D341Med (cell line): ENCODE data around the gene RNF13.

Experiments used
- DNase-seq: peaks from one replicate; pipeline ENCODE4 v3.0.0; 2012; ENCODE audit warnings: low spot score

The RNF13 gene, protein sequence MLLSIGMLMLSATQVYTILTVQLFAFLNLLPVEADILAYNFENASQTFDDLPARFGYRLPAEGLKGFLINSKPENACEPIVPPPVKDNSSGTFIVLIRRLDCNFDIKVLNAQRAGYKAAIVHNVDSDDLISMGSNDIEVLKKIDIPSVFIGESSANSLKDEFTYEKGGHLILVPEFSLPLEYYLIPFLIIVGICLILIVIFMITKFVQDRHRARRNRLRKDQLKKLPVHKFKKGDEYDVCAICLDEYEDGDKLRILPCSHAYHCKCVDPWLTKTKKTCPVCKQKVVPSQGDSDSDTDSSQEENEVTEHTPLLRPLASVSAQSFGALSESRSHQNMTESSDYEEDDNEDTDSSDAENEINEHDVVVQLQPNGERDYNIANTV

DNA sequence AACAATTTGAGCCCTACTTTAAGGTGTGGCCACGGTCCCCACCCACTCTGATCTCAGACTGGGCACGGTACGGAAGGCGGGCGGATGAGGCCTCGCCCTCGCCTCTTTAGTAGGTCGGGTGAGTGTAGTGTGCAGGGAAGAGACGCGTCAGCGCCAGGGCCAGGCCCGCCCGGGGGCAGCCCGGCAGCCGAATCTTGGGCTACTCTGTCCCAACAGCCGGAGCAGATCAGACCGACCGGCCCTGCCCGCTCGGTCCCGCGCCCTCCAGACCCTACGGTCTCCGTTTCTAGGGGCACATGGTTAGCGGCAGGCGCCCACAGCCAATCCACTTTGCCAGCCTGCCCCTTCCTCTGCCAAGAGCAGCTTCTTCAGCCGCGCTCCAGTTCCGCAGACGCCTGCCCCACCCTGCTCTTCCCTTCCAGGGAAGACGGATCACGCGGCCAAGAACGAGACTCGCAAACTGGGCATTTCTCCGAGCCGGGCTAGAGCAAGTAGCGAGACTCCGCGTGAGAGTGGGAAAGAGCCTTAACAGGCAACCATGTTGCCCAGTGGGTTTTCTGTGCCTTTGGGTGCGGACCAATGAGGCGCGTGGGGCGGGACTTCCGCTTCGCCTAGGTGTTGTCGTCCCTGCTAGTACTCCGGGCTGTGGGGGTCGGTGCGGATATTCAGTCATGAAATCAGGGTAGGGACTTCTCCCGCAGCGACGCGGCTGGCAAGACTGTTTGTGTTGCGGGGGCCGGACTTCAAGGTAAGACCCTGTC, at the start of gene RNF13:
Gene RNF13 (plus strand): TSS at position 610 of the 761 bp plus-strand sequence. CDS start 32,812 bp downstream, outside the sequence.
- DNase-seq, result peak; percentile 91

DNA sequence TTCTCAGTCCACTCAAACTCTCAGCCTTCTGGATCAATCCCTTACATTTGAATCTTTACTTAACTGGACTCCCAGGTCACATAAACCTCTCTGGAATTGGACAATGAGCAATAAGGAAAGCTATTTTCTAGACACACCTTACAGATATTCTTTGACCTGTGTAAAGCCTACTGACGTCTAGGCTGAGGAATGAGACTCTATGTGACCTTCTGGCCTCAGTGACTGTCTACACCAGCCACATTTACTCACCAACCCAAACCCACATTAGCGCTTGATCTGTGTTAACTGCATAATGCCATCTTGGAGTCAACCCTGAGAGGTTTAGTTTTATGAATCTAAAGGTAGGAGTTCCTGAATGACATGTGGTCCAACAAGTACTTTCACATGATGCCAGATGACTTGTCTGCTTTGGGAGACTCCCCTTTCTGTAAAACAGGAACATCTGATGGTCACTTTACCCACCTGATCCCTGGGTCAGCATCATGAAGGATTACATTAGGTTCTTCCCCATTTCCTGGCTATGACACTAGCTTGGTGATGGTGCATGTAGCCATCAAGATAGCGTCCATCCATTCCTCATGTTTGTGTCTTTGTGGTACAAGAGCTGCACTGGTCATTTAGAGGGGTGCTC, 49.3 kb upstream of the RNF13 start:
- no peak for DNase-seq

DNA sequence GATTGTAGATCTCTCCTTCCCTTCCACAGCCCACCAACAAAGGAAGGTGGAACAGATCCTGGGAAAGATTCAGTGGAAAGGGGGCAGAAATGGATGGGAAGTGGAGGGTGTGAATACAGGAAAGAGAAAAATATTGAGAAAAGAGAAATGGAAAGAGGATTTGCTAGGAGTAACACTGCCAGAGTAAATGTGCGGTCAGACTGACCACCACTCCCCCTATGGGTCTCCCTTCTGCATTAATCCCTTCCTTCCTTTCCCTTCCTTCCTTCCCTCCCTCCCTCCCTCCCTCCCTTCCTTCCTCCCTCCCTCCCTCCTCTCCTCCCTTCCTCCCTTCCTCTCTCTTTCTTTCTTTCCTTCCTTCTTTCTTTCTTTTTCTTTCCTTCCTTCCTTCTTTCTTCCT, 48.7 kb upstream of the RNF13 start:
- no peak for DNase-seq

DNA sequence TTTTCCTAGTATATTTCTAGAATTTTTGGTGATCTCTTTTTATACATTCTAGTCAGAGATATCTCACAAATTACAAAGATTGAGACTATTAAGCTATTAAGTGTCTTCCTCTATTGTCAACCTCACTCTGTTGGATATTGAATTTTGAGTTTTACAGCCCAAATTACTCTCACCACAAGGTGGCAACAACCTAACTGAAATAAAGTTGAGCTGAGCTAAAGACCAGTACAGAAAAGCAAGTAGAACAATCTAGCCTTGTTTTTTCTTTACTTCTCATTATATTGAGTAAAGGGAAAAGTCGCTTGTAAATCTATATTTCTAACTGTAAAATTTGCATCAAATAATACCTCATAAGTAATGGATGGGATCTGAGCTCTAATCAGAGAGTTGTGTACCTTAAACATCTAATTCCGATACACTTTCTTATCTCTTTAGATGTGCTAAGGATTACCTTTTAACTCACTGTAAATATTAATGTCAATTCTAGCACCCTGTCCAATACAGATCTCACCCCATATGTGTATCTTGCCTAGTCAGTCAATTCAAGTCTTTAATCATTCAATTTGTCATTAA, 47.2 kb upstream of the RNF13 start:
- no peak for DNase-seq

DNA sequence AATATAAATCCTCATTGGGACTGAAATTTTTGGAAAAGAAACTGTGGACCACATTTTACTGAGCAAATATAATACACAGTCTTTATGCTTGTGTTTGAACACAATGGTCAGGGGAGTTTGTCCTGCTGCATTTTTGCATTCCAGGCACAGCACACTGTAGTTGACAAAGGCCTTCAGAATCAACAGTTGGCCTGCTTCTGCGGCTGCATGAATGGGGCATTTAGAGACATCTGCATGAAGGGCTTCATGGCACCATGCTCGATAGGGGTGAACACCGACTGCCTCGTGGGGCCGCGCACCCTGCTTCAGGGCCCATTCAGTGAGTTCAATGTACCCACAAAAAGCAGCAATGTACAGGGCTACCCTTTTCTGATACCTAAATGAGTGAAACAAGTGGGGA, 45.3 kb upstream of the RNF13 start:
- no peak for DNase-seq

DNA sequence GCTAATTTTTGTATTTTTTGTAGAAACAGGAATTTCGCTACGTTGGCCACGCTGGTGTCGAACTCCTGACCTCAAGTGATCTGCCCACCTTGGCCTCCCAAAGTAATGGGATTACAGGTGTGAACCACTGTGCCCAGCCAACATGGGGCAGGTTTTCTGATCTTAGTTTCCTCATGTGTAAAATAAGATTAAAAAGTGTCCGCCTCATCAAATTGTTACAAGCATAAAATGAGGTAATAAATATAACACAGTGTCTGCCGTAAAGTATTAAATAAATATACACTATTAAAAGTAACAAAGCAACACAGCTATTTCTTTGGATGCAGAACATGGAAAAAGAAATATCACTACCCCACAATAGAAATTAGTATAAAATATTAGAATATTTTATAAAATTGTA, 44.3 kb upstream of the RNF13 start:
- DNase-seq, result no peak

DNA sequence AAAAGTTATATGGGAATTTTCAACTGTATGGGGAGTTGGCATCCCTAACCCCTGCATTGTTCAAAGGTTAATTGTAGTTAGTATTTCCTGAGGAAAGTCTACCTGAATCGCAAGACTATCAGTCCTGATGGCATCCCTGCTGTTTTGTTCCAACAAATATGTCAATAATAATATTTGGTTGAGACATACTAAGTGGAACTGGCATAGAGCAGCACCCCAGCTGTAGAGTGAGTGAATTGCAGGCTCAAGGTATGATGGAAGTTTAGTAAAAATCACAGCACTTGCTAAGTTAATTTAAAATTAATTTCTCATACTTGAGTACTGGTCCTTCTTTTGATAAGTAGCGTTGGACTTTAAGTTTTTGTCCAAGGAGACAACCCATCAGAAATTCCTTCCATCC, 42.8 kb upstream of the RNF13 start:
- DNase-seq, result no peak

DNA sequence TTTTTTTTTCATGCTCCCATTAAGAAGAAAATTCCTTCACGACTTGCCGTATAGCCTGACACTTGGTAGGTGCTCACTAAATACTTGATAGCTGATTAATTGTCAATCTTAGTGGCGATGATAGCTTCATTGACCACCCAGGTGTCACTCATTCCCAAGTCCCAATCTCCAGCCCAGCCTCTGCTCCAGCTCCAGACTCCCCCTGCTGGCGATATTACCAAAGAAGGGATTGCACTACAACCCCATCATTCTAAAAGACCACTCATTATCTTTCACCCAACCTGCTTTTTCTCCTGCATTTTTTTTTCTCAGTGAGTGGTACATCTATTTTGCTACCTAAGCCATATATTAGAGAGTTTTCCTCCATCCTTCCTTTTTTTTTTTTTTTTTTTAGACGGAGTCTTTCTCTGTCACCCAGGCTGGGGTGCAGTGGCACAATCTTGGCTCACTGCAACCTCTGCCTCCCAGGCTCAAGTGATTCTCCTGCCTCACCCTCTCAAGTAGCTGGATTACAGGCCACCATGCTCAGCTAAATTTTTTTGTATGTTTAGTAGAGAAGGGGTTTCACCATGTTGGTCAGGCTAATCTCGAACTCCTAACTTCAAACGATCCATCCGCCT, 41.3 kb upstream of the RNF13 start:
- DNase-seq, result peak; percentile 74

DNA sequence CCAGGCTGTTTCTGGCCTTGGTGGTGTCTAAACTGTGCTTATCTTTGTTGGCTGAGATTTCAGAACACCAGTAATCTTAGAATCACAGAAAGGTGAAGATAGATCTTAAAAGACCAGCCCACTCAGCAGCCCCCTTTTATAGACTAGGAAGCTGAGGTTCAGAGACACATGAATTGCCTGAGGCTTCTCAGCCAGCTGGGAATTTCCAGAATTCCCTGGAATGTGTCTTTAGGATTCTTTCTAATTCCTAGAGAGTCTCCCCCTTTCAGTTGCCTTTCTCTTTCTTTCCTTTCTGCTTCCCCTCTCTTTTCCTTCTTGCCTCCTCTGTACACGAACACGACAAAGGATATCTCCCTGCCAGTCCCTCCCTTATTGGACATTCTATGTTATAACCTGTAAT, 40.2 kb upstream of the RNF13 start:
- DNase-seq, result no peak

DNA sequence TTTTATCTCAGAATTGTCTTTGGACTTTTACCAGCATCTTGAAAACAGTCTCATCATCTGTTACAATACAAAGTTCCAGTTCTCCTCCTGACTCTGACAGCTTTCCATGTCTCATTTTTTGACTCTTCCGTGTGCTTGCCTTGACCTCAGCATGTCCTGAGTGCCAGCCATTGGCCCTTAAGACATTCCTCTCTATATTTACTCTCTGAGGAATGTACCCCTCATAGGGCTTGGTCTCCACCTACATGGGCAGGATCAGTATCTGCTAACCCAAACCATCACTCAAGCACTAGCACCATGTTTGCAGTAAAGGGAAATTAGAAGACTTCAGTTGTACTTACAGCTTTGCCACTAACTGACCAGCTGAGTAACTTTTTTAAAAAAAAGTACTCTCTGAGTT, 36.8 kb upstream of the RNF13 start:
- DNase-seq, result no peak

DNA sequence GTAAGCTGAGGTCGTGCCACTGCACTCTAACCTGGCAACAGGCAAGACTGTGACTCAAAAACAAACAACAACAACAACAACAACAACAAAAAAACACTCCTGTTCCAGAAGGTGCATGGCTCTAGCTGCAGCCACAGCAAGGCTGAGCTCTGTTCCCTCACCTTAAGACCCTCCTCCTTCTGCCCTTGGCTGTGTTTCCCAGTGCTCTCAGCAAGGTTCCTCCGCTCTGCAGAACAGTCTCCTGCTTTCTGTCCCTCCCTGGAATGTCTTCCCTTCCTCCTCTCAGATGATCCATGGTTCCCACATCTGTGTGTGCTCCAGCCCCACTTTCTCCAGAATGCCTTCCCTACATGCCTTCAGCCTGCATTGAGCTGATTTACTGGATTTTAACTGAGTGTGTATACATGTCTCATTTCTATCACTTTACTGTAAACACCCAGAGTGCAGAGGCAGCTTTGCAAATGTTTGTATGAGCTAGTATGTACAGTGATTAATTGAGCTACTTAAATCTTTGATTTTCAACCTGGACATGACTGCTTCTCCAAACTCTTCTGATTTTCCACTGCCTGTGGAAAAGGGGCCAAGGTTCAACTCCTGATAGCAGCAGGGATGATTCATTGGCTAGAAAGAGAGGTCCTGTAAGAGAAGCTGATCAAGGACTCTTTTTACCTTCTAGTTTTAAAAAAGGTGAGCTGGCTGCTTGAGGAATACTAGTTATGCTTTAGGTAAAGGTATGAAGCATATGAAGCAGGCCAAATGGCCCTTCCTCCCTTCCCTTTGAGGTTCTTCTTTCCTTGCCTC, 35.4 kb upstream of the RNF13 start:
- DNase-seq, result no peak

DNA sequence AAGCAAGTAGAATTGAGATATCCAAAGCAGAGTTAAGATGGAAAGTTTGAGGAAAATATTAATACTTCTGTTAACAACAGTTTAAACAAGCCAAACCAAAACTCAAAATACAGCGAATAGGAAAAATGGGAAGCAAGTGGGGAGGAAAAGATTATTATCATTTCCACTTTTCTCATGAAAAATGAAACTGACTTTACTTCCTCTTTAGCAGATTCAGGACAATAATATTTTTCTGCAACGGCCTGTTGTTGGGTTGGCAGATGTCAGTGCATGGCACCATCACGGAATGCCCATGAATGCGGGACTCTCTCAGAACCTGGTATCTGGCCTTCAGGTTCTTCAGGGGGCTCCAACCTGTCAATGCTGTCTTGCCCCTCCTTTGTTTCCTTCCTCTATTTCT, 31.8 kb upstream of the RNF13 start:
- DNase-seq, result no peak

DNA sequence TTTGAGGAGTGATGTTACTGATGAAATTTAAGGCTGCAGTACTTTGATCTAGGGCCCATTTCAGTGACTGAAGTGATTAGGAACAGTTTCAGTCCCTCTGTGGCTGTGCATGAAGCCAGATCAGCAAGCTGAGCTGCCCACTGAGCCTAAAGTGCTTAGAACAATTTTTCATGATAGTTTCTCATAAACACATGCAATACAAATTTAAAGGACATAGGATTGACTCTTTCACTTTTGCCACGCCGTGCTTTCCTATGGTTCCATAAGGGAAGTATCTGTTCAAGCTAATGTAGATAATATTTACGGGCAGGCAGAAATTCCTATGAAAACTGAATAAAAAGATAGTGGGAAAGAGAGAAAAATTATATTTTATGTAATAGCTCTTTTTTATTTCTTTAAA, 31.3 kb upstream of the RNF13 start:
- DNase-seq, result no peak

DNA sequence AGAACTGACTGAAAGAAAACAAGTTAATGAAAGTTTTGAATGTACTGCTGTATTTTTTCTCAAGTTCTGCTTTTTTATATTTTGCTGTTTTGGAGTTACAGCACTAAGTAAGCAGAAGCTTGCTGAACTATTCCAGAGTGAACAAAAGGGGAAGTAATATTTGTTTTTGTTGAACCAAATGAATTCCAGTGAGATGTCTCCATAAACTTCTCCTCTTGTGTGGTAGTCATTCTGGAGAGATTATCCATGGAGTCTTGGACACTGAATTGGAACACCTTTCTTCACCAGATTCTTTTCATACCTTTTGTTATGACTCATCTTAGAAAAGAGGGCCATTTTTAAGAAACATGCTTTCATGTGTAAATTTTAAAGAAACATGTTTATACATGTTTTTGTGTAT, 29.4 kb upstream of the RNF13 start:
- DNase-seq, result no peak

DNA sequence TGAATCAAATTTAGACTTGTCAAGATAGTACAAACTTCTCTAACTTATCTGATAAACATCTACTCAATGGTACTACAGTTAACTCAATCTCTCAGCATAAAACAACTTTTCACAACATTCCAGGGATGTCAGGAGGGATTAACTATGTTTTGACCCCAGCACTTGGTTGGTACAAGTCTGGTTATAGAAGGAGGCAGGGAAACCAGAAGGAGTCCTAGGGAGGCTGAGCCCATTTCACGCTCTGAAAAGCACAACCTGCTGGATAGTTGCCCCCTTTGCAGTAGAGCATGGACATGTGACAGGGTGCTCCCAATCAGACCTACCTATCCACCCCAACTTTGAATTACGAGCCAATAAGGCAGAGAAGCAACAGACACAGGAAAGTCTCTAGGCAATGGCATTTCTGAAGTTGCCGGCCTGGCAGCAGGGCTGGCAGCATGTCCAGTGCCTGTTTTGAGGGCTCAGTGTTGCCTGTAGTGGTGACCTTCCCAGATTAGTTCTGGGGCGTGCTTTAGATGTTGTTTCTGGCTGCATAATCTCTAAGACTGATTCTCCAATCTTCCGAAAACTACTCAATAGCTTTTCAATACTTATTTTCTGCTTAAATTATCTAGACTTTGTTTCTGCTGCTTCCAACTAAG, 28.8 kb upstream of the RNF13 start:
- DNase-seq, result no peak

DNA sequence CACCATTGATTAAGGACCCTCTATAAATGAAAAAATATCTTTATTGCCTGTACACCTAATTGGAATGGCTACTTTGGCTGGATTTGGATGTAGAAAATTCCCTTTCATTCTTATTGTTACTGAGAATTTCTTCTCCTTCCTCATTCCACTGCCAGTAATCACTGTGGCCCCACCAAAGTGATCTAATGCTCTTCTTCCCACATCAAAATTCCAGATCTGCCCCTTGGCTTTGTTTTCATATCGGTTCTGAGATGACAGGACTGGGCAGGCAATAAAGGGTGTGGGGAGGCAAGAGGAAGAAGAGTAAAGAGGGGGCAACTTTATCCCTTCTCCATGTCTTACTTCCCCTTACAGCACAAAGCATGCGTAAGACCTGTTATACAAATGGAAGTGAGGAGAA, 22.7 kb upstream of the RNF13 start:
- DNase-seq, result no peak

DNA sequence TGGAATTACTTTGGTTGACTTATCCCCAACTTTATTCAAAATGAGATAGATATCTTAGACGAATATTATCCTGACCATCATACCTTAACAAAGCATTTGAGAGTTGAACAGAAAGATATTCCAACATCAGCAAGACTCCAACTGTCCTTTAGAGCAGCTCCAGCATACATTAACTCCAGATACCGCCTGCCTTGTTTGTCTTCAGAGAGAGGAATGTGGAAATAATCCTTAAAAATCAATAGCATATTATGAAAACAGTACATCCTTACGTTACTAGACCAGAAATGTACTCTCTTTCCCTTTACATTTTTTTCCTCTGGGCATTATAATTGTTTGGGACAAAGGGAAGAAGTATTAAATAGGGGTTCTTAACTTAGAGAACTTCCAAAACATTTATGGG, 22.3 kb upstream of the RNF13 start:
- no peak for DNase-seq

DNA sequence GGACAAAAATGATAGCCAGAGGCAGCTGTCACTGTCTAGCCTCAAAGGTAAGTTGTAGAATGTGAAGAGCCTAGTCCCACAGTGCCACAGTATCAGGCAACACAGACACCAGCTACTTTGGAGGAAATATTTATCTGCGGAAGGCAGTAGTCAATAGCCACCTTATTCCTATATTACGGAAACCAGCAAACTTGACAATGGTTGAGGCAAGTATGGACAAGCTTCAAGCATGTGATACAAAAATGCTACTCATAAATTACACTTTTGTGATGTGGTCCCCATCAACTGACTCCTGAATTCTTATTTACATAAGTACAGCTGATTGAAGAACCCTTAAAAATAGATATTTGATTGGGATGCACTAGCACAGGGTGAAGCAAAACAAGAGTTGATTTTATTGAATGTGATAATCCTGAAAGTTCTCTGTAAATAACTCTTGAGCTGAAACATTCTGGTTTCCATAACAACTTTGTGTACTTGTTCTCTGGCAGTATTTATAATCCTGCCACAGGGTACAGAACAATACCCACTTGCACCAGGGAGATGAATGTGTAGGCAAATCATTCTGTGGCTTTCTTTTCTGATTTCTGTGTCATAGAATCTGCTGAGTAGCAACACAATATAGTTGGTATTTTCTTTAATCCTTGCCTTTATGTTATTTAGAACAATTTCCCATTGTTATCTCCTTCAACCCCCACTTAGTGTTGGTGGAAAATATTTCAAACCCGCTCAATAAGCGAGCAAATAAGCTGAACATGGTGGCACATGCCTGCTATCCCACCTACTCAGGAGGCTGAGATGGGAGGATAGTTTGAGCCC, 20.4 kb upstream of the RNF13 start, which contains the start of gene ANKUB1:
Gene ANKUB1 (minus strand): TSS at position 103 of the 819 bp plus-strand sequence. CDS start 188 bp downstream, outside the sequence.
- DNase-seq, result no peak

DNA sequence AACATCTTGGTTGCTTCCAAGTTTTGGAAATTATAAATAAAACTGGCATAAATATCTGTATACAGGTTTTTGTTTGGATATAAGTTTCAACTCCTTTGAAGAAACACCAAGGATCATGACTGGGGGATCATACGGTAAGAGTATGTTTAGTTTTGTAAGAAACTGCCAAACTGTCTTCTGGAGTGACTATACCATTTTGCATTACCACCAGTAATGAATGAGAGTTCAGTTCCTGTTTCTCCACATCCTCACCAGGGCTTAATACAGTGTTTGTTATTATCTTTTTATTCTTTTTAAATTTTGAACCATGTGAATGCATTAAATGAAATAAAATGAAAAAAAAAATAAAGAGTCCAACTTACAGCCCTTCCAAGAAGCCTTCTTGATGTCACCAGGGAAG, 17.0 kb upstream of the RNF13 start:
- DNase-seq, result no peak

DNA sequence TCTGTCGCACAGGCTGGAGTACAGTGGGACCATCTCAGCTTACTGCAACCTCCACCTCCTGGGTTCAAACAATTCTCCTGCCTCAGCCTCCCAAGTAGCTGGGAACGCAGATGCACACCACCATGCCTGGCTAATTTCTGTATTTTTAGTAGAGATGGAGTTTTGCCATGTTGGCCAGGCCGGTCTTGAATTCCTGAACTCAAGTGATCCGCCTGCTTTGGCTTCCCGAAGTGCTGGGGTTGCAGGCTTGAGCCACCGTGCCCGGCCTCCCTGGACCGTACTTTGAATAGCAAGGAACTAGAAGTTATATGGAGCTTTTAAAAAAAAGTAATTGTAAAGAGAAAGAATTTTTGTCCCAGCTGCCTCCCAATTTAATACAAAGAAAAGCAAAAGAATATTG, 12.3 kb upstream of the RNF13 start:
- no peak for DNase-seq
